HG02870 (cell line): ENCODE results near the gene MTOR.
"Not testable (repeated sequence)": the region's sequence is repeated elsewhere in the genome, so short reads cannot be mapped to it uniquely, and the experiment has no call there.

Experiments used
- ATAC-seq: cut with Tn5 transposase; IDR thresholded peaks from one replicate; pipeline ENCODE4 v1.9.1; 2021; ENCODE audit warnings: mild to moderate bottlenecking, moderate library complexity; ENCODE audit not compliant: unreplicated experiment

MTOR gene

GRCh38 chr1:11067716-11068599 lies 194.4 kb downstream of the MTOR start:
- ATAC-seq: no peak

- no peak for ATAC-seq
These were observed 196.6 kb downstream of the MTOR start for GRCh38 chr1:11065796-11066195.

- no peak for ATAC-seq
These were observed 197.4 kb downstream of the MTOR start for GRCh38 chr1:11064942-11065341.

- ATAC-seq: not testable (repeated sequence)
These were observed 198.3 kb downstream of the MTOR start for GRCh38 chr1:11063937-11064537.

- ATAC-seq: peak; percentile 33
These were observed 199.4 kb downstream of the MTOR start for GRCh38 chr1:11062965-11063401.

- no peak for ATAC-seq
These were observed 200.5 kb downstream of the MTOR start for GRCh38 chr1:11061652-11062365.

GRCh38 chr1:11059968-11060830 lies 202.2 kb downstream of the MTOR start, which contains the start of gene SRM:
Gene SRM, minus strand, starts transcription at chr1:11060018. Its CDS starts 75 bp downstream, at chr1:11059943.
- ATAC-seq: peak; percentile 81

GRCh38 chr1:11059155-11059967 lies 203.0 kb downstream of the MTOR start:
- peak; percentile 10 for ATAC-seq

- no peak for ATAC-seq
These were observed 203.7 kb downstream of the MTOR start for GRCh38 chr1:11058595-11059154.

- no peak for ATAC-seq
These were observed 204.3 kb downstream of the MTOR start for GRCh38 chr1:11058026-11058425.

- no peak for ATAC-seq
These were observed 204.9 kb downstream of the MTOR start for GRCh38 chr1:11057477-11057876.
